ENCODE measurements around the gene FGF12.

FGF12 gene

DNA sequence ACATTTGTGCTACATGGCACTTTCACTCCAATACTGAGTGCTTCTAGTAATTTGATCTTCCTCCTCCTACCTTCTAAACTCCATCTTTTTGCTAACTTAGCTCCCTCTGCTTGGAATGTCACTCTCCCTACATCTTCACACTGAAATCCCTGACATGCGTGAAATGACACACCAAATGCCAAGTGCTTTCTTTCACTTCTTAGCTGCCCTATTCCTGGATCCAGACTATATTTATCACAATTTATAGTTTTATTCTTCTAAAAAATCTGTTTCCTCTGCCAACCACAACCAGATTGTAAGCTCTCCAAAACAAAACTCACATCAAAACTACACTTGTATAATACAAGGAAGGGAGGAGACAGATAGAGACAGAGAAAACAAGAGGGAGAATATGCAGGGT, 387.3 kb downstream of the FGF12 start:
- DNase-seq (ENCODE audit: low read depth in 2 of 2): no peak

DNA sequence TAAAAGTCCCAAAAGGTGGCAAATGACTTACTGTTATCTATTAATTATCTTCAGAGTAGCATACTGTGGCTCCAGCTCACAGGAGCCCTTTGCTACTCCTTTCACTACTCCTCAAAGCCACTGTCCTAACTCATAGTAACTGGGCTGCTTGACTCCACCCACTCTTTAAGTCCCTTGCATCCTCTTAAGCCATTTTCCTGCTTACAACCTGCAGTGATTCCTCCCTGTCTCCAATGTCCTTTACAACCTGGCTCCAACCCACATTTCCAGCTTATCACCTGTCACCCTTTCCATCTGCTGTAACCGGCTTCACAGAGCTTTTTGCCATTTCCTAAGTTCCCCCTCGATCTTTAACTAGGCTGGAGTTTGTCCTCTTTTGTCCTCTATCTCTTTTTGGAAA, 388.1 kb downstream of the FGF12 start:
- no peak for DNase-seq (ENCODE audit: low read depth in 2 of 2)

DNA sequence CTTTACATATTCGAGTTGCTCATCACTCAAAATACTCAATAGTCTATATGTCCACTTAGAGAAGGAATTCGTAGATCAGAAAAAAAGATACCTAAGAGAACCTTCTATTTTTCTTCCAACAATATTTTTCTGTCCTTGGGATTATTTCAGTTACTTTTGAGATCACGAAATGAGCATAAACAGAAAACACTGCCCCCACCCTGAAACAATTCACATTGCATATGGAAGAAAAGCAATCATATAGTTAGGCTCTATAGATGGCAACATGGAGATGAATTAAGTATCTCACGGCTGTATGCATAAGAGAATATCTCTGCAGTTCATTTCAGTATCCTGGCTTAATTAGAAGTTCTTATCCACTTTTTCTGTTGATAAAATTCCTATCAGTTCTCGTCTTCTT, 391.1 kb downstream of the FGF12 start:
- DNase-seq (ENCODE audit: low read depth in 2 of 2): no peak

DNA sequence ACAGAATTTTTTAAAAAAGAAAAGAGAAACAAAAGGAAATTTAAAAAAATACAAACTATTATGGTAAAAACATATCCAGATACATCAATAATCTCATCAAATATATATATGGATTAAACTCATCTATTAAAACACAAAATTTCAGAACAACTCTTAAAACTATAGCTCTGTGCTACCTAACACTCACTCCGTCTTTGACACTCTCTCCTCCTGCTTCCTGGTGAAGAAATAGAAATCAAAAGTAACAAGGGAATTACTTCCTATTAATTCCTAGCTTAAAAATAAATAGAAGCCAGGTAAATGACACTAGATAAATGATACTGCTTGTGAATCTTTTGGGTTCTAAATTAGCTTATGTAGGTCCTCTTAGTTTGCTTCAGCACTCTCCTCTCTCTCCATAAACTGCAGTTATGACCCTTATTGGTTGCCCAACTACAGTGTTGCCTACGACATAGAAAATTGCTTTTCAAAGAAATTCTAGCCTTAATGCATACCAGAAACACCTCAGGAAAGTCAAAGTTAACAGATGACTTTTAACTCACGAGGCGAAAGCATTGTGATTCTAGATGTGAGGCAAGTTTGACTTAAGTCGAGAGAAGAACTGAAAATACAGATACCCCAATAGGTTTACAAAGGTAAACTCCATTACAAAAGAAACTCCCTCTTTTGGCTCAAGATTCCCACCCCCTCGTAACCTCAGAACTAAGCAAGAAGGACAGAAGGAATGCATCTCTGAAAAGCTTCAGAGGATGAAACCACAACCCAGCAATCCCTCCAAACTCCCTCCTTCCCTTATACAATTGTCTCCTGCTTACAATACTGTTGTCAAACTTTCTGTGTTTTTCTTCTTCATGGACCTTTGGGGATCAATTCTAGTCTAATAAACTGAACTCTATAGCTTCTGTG, 394.7 kb downstream of the FGF12 start:
- no peak for DNase-seq (ENCODE audit: low read depth in 2 of 2)

DNA sequence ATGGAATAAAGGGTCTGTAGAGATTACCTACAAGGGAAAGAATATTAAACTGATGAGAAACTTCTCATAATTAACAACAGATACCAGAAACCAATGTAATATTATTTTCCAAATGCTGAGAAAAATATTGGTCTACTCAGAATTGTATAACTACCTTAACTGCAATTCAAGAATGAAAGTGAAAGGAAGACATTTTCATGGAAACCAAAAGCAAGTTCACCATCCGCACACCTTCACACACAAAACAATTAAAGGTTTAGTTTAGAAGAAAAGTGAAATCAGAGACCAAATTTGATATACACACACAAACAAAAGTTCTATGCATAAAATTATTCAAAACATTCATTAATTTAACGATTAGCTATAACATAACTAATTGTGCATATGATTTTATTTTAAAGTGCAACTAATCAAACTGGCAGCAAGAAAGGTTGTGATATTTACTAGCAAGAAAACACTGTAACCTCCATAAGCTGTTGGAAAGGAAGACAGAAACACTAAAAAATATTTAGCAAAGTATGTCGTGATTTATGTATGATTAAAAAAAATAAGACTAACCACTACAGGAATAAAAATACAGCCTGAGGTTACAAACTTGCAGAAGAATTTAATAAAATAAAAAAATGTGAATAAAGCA, 395.5 kb downstream of the FGF12 start:
- no peak for DNase-seq (ENCODE audit: low read depth in 2 of 2)

DNA sequence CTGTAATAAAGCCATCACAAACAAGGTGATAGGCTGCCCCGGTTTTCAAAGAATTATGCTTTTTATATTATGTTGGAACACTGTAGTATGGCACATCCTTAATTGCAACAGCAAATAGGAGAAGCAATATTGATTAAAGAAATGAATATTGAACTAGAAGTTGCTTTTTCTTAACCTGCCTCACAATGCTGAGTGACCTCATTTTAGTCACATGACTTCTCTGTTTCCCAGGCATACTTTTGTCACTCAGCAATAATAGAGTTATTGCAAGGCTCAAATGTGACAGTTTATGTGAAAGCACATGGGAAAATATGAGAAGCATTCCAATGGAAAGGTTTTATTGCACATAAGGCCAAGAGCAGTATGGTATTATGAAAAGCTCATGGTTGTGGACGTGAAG, 400.7 kb downstream of the FGF12 start:
- no peak for DNase-seq (ENCODE audit: low read depth in 2 of 2)

DNA sequence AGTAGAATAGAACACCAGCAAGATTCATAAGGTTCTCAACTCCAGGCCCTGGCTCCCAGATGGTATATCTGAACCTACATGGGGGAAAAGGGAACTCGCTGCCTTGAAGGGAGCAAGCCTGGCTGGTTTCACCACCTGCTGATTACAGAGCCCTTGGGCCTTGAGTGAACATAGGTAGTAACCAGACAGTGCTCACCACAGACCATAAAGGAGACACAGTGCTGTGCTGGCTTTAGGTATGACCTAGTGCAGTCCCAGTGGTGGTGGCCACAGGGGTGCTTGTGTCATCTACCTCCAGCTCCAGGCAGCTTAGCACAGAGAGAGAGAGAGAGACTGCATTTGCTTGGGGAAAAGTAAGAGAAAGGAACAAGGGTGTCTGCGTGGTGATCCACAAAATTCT, 409.8 kb downstream of the FGF12 start:
- no peak for DNase-seq (ENCODE audit: low read depth in 2 of 2)

DNA sequence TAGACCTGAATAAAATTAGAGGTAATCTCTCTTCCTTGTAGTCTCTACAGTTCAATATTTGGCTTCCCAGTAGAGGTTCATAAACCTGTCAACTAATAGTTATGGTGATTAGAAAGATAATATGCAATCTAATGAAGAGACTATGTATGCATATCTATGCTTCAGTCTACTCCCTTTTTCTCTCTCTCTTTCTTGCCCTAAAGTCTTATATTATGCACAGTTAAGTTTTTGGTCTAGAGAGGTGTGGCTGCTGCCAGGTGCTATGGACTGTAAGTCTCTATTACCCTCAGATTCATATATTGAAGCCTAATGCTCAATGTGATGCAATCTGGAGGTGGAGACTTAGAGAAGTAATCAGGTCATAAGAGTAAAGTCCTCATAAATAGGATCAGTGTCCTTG, 413.7 kb downstream of the FGF12 start:
- no peak for DNase-seq (ENCODE audit: low read depth in 2 of 2)

DNA sequence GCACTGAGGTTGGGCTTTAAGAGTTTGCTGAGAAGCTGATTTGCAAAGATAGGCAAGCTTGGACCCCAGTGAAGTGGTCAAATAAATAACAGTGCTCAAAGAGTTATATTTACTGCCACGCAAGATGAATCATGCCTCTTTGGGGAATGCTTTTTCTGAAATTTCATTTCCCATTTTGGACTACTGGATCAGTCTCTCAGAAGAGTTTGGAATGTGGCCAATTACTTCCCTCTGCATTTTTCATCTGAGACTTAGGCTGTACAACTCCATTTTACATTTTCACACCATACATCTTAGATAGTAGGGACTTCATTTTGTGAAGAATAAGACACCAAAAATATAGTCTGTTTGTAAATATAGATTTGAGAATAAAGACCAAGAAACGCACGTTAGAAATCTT, 419.7 kb downstream of the FGF12 start:
- no peak for DNase-seq (ENCODE audit: low read depth in 2 of 2)

DNA sequence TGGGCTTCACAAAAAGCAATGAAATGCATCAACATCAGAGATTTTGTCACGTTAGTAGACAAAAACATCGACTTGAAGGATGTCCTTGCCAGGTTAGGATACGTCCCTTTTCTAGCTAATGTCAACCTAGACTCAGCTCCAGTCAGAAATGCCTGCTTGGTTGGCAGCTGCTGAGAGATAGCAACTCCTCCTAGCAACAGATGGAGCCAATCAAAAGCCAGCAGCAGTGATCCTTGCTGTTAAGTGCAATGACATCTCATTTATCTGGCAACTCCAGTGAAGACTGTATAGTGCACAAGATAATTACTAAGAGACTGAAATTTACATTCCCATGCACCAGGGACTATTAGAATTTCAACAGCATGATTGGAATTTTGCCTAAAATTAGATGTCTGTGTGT, 424.1 kb downstream of the FGF12 start:
- no peak for DNase-seq (ENCODE audit: low read depth in 2 of 2)

DNA sequence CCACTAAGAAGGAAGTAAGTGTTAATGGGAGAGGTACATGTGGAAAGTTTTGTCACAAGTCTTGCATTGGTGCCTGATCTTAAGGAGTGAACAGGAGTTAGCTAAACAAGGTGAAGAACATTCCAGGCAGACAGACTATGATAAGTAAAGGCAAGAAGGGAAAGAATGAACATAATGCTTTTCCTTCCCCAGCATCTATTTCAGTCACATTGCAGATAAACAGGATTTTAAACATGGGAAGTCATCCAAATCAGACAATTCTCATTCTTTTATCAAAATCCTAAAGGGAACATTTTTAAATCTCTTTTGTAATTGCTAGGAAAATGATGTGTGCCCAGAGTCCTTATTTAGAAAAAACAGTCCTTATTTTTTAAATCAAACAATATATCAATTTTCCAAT, 424.6 kb downstream of the FGF12 start:
- no peak for DNase-seq (ENCODE audit: low read depth in 2 of 2)

DNA sequence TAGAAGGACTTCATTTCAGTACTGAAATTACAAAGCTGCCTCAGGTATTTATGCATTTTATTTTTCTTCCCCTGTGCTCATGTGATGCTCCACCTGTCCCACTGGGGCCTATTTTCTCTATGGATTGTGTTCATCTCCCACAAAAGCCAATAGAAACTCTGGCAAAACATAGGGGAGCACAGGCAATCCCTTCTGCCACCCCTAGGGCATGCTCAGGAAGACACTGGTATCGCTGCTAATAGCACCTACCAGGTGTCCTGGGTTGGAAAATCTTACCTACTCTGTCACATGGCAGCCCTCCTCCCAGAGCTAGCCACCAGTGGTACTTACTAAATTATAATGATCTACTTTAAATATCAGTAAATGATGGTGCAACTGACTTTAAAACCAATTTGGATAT, 427.4 kb downstream of the FGF12 start:
- no peak for DNase-seq (ENCODE audit: low read depth in 2 of 2)

DNA sequence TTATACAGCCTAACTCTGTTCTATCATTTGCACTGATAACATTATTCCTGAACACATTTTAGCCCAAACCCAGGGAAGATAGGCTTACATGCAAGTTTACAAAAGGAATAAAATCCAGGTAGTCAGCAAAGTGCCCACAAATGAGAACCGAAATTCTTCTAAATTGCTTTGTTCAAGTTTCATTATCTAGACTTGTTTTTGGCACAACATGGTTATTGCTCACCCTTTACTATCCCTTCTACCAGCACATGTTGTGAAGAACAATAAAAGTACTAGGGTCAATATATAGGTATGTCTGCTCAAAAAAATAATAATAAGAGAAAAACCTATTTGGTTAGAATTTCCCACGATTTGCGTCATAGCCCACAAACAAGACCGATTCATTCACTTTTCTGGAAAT, 430.5 kb downstream of the FGF12 start:
- DNase-seq (ENCODE audit: low read depth in 2 of 2): no peak

DNA sequence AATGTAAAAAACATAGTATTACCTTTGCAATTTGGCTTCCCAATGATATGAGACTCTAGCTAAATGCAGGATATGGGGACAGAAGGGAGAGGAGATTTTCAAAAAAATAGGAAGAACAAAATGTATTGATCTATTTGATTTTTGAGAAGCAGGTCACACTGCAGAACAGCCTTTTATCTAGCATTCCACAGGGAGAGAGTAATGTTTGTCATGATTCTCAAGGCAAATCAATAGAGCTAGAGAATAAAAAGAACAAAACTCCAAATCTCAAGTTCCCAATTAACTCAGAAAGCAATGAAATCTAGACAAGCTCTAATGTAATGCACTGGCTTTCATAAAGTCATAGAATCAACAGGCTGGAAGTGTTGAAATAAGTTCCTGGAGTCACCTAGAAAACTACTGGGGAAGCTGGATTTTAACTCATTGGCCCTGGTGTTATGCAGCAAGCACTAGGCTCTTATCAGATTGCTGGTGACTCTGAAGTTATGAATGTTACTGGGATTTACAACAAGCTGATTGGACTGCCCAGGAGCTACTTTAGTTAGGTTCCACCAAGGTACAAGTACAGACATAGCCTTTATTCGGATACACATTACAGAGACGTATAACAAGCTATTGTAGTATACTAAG, 442.8 kb downstream of the FGF12 start:
- DNase-seq (ENCODE audit: low read depth in 2 of 2): no peak

DNA sequence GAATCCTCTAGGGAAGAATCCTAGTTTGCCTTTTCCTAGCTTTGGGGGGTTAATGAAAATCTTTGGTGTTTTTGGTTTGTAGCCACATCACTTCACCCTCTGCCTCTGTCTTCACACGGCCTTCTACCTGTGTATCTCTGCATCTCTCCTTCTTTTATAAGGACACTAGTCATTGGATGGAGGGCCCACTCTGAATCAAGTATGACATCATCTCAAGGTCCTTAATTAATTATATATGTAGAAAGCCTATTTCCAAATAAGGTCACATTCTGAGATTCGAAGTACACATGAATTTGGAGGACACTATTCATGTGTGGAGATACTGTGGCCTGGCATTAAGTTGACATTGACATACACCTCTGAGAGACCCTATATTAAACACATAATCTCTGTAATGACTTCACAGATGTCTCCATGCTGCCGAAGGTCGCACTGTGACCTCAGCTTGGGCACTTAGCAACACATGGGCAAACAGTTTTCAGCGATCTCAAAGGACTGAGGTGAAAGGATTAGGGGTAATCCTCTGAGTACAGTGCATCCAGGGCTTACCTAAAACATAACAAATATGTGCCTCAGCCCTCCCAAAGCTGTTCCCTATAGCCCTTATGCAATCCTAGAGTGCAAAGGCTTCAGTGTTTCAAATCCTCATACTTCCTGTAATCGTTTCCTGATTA, 446.0 kb downstream of the FGF12 start:
- no peak for DNase-seq (ENCODE audit: low read depth in 2 of 2)

DNA sequence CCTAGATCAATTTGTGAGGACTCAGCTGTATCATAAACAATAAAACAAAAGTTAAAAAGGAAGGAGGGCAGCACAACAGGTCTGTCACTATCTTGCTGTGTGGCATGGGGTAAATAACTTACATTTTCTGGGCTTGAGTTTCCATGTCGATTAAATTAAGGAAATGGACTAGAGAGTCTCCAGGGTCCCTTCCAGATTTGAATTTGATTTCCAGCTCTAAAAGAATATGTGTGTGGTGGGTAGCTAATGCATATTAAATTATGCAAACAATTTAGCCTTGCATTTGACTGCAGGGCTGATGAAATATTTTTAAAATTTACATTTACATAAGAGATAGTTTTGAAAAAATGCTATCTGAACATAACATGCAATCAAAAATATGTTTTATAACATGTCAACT, 447.7 kb downstream of the FGF12 start:
- DNase-seq (ENCODE audit: low read depth in 2 of 2): no peak

DNA sequence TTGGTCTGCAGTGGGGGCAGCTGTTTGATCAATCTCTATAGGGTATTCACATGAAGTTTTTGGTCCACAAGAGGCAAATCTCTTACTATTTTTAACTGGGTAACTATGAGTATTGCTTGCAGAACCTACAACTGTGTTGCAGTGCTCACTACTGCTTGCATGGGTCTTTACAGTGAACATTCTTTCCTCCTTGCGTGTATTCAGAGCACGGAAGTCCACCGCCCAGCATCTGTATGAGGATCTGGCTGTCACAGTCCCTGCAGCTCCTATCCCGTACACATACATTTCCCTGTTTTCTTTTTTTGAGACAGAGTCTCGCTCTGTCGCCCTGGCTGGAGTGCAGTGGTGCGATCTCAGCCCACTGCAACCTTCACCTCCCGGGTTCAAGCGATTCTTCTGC, 449.9 kb downstream of the FGF12 start:
- no peak for DNase-seq (ENCODE audit: low read depth in 2 of 2)

DNA sequence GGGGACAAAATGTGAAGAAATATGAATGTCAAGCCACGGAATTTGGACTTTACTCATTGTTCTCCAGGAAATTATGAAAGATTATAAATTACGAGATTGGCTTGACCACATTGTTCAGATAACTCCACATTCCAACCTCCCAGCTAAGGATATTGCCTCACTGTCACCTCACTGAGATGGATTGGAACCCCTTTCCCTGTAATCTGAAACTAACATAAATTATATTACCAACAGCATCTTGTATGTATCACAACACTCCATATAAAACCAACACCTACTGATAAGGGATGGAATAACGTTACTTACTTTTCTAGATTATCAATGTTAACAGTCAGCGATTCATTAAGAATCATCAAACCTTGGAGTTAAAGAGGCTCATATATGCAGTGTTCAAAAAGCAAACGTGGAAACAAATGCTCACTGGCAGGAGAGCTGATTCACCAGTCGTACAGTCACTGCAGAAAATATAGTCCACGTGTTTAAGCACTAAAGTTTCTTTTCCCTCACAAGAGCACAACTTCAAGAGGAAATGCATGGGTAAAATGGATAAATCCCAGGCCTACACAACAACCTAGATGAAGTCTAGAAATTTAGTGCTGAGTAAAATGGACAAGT, 451.5 kb downstream of the FGF12 start:
- no peak for DNase-seq (ENCODE audit: low read depth in 2 of 2)

DNA sequence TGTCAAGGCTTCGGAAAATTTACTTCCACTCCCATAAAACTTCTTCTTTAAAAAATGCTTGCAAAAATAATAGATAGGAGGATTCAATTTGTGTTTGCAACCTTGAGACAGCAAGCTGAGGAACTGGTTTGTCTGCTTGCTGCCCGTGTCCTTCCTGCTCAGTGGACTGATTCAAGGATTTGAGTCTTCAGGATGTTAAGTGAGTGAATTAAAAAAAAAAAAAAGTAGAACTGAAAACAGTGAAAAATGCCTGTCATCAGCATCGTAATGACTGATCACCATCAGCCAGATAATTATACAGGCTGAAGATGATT, 453.7 kb downstream of the FGF12 start:
- no peak for DNase-seq (ENCODE audit: low read depth in 2 of 2)

DNA sequence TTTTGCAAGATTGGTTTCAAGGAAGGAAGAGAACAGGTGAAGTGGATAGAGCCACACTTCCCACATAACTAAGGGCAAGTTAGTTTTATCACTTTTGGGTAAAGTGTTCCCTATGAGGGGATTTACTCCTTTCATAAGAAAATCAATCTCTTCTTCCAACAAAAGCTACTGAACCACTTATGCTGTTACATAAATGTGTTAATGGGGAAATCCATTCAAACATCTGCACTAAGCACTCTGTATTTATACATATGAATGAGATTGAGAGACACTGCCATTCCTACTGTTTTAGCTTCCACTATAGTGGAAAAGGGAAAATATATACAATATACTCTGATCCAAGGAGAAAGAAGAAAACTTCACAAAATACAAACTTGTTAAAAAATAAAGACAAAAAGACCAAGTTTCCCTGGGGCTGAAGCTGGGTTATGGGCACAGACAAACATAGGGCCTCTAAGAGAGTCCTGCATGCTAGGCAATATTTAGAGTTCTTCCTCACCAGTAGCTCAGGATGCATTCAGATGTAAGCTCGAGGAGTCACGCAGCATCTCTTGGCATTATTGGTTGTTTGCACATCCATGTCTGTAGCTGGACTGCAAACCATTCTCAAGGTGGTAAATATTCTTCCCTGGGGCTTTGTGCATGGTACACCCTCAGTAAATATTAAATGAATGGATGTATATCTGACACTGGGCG, 454.2 kb downstream of the FGF12 start:
- DNase-seq (ENCODE audit: low read depth in 2 of 2): no peak

DNA sequence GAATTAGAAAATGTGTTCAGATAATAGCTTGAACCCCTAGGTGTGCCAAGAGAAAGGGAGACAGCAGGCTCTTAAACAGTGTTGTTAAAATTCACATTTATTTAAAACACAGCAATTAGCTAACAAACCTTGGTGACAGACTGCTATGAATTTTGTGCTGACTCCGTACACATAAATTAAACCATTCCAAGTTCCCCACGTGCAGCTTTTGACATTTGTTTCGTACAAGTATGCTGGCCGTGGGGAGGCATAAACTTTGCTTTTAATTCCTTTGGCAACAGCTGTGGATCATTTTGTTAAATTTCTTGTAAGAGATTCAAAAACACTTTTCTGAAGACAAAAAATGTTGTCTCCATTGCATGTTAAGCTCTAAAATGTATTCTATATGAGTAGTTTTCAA, 465.3 kb downstream of the FGF12 start:
- DNase-seq (ENCODE audit: low read depth in 2 of 2): no peak

DNA sequence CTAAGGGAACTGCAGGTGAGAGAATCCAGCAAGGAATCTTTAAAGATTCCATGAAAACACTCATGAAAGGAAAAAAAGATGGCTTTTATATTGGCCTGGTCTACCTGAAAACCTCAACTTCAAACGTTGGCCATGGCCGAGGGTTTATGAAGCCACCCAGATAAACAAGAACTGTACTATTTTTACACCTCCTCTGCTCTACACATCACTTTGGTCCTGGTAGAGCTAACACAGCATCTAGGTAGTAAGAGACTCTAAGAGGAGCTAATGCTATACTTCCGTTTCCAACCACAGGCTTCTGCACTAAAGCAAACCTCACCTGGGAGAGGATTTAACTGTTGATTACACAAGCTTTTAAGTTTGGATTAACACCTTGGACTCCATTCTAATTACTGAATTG, 466.2 kb downstream of the FGF12 start:
- DNase-seq (ENCODE audit: low read depth in 2 of 2): no peak

All from stimulated activated CD8-positive, alpha-beta memory T cell treated with anti-CD3 and anti-CD28 coated beads, Interleukin-7, amount 100 ng/mL, for 4 hours (primary cell).